H1 (cell line): ENCODE measurements around the gene CELF5. TPM values are rescaled to one million over a fixed set of nuclear protein-coding genes. Genes with fewer than 3 reads are reported as not detected.

Source experiments
- HDAC2 ChIP-seq, 2 experiments: fragments of 300-600 bp in 1 of 2; sonication (generic) in 1 of 2; IDR thresholded peaks; 2 replicates each; pipeline ENCODE4 v1.6.1; 2011 to 2012; ENCODE audit warnings: low read depth in 2 of 2, low read length in 2 of 2, mild to moderate bottlenecking in 2 of 2, moderate library complexity in 2 of 2, borderline replicate concordance in 1 of 2, inconsistent platforms in 1 of 2
- polyA plus RNA-seq, 7 experiments: library from polyadenylated mRNA; depleted of rRNA in 3 of 7; stranded (reverse) in 5 of 7; unstranded in 2 of 7; fragments of >200 nt in 5 of 7; fragments of 200-250 nt in 2 of 7; gene quantifications; 1 replicate in 5 of 7; 2 replicates in 1 of 7; 4 replicates in 1 of 7; pipeline versions ENCODE4 v1.2.1 to v1.2.3, GENCODE V29; 2011 to 2013; ENCODE audit warnings: missing spikeins in 2 of 7, mixed read lengths in 2 of 7
- total RNA-seq: library from RNA; stranded (reverse); fragmentation: NEBNext Ultra II Directional; extraction: Animal tissue kit (Norgen Biotek cat#: 25700); gene quantifications from 2 replicates; pipeline ENCODE4 v1.2.1, GENCODE V29; 2021

Gene CELF5
- total and polyA plus RNA-seq, 2 of the 8 experiments (the other 6 are each of a cell fraction or from before 2014, with no cell fraction given): 9.8 to 15.0 TPM

GRCh38 chr19:3262362-3262761 is 37.9 kb downstream of the CELF5 start (continued):
- no peak for TF ChIP-seq HDAC2 (IDR thresholded peaks at IDR 0.05; ENCODE audit: borderline replicate concordance in 1 of 2, low read depth in 2 of 2, low read length in 2 of 2)
